NCI-H1048 (cell line): ENCODE data around the gene TTC21A.

Source experiments
- DNase-seq: peaks from one replicate; lab custom pipeline; 2025; lab: John Stamatoyannopoulos, UW

The TTC21A gene

GRCh38 chr3:39137991-39138803, 30.7 kb downstream of the TTC21A start:
- no peak for DNase-seq

DNA sequence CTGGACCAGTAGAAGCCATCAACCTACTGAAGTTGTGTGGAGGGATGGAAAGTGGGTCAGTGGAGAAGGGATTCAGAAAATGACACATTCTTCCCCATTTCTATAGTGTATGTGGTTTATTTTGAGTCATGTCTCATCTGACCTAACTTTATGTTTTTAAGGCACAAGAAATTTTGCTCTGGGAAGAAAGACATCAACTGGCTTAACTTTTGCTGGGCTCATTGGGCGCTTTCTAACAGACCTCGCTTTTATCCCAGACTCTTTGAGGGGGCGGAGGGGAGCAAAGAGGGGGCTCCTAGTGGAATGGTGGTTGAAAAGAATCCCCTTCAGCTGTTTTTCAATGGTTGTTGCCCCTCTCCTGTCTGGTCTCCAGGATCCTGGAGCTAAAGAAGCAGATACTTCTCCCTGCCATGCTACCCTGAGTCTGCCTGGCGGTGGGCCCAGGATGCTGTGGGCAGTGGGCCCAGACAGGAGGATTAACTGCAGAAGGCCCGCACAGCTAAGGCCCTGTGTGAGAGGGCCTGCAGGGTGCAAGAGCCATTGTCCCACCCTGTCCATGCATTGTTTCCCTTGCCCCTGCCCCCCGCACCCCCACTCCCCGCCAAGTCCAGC, 31.4 kb downstream of the TTC21A start:
- DNase-seq = no peak

DNA sequence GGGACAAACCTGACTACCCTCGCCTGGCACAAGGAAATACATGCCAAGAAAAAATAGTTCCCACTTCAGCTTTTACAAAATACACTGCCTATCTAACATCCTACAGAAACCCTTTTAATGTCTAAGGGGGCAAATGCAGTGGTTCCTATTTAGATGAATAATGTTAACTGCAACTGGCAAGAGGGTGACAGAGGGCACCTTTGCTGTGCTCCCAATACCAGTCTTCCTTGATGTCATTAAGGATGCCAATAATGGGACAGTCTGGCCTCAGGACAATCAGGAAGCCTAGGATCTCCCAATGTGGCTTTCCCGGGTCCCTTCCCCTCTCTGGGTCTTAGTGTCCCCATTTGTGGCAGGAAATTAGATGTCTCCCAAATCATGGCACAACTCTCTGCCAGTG, 32.0 kb downstream of the TTC21A start:
- no peak for DNase-seq

GRCh38 chr3:39140341-39140971, 33.0 kb downstream of the TTC21A start:
- DNase-seq = no peak

DNA sequence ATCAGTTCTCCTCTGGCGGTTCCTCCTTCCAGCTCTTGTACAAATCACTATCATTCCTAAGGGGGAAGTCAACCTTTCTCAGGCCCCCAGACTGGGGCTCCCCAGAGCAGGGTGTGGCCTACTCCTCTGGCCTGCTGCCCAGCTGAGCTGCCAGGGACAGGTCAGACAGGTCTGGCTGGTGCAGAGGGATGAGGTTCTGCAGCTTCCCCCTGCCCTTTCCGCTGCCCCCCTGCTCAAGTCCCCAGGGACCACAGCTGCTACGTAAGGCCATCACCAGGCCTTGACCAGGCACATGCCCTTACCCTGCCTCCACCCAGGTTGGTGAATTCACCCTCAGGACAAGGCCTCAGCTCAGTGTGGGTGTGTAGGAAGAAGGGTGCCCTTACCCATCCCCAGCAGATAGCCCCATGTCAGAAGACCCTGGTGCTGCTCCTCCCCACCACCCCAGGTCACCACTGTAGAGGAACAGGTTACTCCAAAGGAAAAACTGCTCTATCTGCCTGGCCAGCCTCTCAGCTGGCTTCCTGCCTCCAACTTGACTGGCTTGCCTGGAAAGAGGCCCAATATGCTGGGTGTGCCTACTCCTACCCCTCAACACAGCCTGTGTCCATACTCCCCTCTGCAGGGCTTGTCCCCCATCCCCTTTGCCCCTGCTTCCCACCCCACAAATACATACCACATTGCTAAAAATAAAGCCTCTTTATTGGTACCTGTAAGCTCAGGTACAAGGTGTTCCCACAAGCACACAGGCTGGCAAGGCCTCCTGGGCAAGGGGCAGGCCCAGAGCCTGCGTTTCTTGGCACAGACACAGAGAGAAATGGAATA, 33.9 kb downstream of the TTC21A start:
- no peak for DNase-seq

DNA sequence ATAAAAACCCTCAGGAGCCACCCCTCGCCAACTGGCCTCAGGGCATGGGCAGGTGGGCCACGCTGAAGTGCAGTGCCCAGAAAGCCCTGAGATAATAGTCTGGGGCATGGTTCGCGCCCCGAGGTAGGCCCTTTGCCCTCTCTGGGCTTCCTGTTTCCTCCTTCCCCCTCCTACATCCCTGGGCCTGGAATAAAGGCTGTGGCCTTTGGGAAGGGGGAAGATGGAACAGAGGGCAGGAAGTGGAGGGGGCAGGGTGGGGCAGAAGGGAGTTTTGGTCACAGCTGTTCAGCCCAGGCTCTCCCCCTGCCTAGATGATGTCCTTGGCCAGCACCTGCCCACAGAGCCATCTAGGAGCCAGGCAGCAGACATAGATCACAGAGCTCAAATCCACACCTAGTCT, 34.6 kb downstream of the TTC21A start:
- DNase-seq = no peak

- DNase-seq = no peak
Observed at GRCh38 chr3:39143051-39143885, 35.8 kb downstream of the TTC21A start.

DNA sequence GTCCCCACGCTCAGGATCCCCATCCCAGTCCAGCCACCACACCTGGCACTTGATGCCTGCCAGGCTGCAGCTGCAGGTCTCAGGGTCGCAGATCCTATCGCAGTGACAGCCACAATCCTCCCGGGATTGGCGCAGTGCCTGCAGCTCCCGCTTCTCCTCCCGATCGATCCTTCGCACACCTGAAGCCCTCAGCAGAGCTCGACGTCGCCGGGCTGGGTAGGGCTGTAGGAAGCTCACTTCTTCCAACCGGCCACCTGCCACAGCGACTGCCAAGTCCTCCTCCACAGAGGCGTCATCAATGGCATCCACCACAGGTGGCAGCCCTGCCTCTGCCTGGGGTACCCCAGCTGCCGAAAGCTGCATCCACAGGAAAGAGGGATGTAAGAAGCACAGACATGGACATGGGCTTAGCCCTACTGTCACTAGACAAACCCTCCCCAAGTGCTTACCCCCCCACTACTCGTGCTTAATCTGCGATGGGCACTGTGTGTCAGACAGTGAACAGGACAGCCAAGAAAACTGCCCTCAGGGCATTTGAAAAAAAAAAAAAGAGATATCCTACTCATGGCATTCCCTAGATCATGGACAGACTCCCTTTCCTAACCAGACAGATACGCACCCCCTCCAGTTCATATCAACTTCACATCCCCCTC, 36.7 kb downstream of the TTC21A start:
- DNase-seq = no peak

GRCh38 chr3:39144748-39145380, 37.4 kb downstream of the TTC21A start:
- DNase-seq = no peak

GRCh38 chr3:39146083-39146501, 38.6 kb downstream of the TTC21A start:
- no peak for DNase-seq

- DNase-seq = no peak
Observed at GRCh38 chr3:39146611-39147591, 39.4 kb downstream of the TTC21A start.

- DNase-seq = no peak
Observed at GRCh38 chr3:39147711-39148434, 40.4 kb downstream of the TTC21A start.

DNA sequence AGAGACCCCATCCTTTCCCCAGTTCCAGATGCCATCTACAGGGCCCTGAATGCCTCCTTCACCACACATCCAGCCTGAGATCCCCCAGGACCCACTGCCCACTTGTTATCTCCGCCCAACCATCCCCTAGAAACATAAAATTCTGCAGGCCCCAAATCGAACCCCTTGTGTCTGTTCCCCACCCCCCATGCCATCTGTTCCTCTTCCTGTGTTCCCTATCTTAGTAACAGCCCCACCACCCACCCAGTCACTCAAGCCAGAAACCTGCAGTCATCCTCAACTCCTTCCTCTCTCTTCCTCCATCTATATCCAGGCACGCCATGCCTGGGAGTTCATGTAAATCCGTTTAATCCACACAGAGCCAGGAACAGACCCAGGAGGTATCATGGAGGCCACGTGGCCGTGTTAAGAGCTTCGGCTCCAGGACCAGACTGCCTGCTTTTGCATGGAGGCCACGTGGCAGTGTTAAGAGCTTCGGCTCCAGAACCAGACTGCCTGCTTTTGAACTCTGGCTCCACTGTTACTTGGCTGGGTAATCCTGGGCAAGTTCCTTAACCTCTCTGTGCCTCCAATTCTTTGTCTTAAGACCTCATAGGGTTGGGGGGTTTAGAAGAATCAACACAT, 41.1 kb downstream of the TTC21A start:
- DNase-seq = no peak

DNA sequence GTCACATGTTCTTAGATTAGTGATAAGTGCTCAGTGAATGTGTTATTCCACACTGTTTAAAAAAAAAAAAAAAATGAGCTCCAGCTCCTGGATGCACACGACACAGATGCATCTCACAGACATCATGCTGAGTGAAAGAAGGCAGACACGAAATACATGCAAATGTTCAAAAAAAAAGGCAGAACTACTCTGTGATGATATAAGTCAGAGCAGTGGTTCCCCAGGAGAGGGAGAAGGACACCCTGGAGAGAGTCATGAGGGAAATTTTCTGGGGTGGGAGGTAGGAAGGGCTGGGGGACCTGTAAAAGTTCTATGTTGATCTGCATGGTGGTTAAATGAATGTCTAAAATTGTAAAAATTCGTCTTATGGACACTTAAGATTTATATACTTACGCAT, 41.6 kb downstream of the TTC21A start:
- no peak for DNase-seq

- no peak for DNase-seq
Observed at GRCh38 chr3:39149498-39150147, 42.1 kb downstream of the TTC21A start.

- DNase-seq = no peak
Observed at GRCh38 chr3:39150148-39150802, 42.8 kb downstream of the TTC21A start.
